CD4-positive, alpha-beta memory T cell (primary cell): Measurements from ENCODE around the gene EPC1. TPM values are rescaled to one million over a fixed set of nuclear protein-coding genes. Genes with fewer than 3 reads are reported as not detected.
A peak's percentile ranks its signal among the peaks of the same experiment; 100 is the strongest.

Source experiments
- CTCF ChIA-PET: fragments of 350-600 bp; sonication (Branson Sonifier 250); formaldehyde crosslinking; loops from one replicate; lab custom pipeline; 2021; ENCODE audit warnings: inconsistent platforms; ENCODE audit not compliant: partially characterized antibody; lab: Charles Lee
- POLR2A ChIA-PET: fragments of 350-600 bp; sonication (Branson Sonifier 250); formaldehyde crosslinking; loops from one replicate; lab custom pipeline; 2021; ENCODE audit not compliant: partially characterized antibody; lab: Charles Lee
- DNase-seq, 5 donors: peaks; one replicate each; pipeline versions ENCODE4 v3.0.0 to v3.0.0-alpha.2; 2020 to 2022; ENCODE audit warnings: mixed read lengths in 1 of 5
- H3K27ac ChIP-seq: one replicate; pipeline ENCODE4 v1.7.0; 2013; ENCODE audit warnings: low read depth, low read length
- H3K27me3 ChIP-seq: 2 replicates; pipeline ENCODE4 v1.7.0; 2013; ENCODE audit warnings: mild to moderate bottlenecking, low read length, moderate library complexity; ENCODE audit not compliant: insufficient read depth
- H3K36me3 ChIP-seq: 2 replicates; pipeline ENCODE4 v1.7.0; 2013; ENCODE audit warnings: mild to moderate bottlenecking, low read length, moderate library complexity; ENCODE audit not compliant: insufficient read depth
- H3K4me1 ChIP-seq: 2 replicates; pipeline ENCODE4 v1.7.0; 2013; ENCODE audit warnings: mild to moderate bottlenecking, low read length, moderate library complexity; ENCODE audit not compliant: insufficient read depth
- H3K4me3 ChIP-seq, 2 donors: one replicate each; pipeline ENCODE4 v1.7.0; 2013; ENCODE audit warnings: low read length in 2 of 2, mild to moderate bottlenecking in 1 of 2
- H3K9me3 ChIP-seq, 2 donors: one replicate each; pipeline ENCODE4 v1.7.0; 2013; ENCODE audit warnings: low read length in 2 of 2, control low read depth in 1 of 2; ENCODE audit not compliant: control insufficient read depth in 1 of 2
- H3K27ac Mint-ChIP-seq, 7 donors: one replicate each; pipeline ENCODE4 v1.8.0; 2020 to 2021; ENCODE audit warnings: mixed read lengths in 7 of 7, mild to moderate bottlenecking in 6 of 7, inconsistent platforms in 3 of 7, moderate library complexity in 3 of 7
- H3K27me3 Mint-ChIP-seq, 2 donors: one replicate each; pipeline ENCODE4 v1.8.0; 2020 to 2021; ENCODE audit warnings: mixed read lengths in 2 of 2
- H3K36me3 Mint-ChIP-seq, 2 donors: one replicate each; pipeline ENCODE4 v1.8.0; 2020 to 2021; ENCODE audit warnings: mixed read lengths in 2 of 2, inconsistent platforms in 1 of 2, mild to moderate bottlenecking in 1 of 2
- H3K4me1 Mint-ChIP-seq, 4 donors: one replicate each; pipeline ENCODE4 v1.8.0; 2020 to 2021; ENCODE audit warnings: mixed read lengths in 4 of 4, mild to moderate bottlenecking in 1 of 4
- H3K4me3 Mint-ChIP-seq, 8 donors: one replicate each; pipeline ENCODE4 v1.8.0; 2020 to 2021; ENCODE audit warnings: mixed read lengths in 8 of 8, mild to moderate bottlenecking in 7 of 8, moderate library complexity in 6 of 8, inconsistent platforms in 3 of 8
- H3K9me3 Mint-ChIP-seq, 8 donors: one replicate each; pipeline ENCODE4 v1.8.0; 2020 to 2021; ENCODE audit warnings: mixed read lengths in 8 of 8, mild to moderate bottlenecking in 5 of 8, inconsistent platforms in 3 of 8, moderate library complexity in 1 of 8
- intact Hi-C: fragments of 100-400 bp; cut with micrococcal nuclease; formaldehyde crosslinking; loops from one replicate; pipeline ENCODE4 v1.15.1; 2023
- polyA plus RNA-seq, 2 donors: library from polyadenylated mRNA; unstranded; fragments of 300-500 nt; fragmentation: Illumina TruSeq; gene quantifications; one replicate each; pipeline ENCODE4 v1.2.3, GENCODE V29; 2021
- total RNA-seq, 2 experiments: library from RNA; stranded (reverse); gene quantifications; one replicate each; pipeline ENCODE4 v1.2.3, GENCODE V29; 2021

Gene EPC1
- total and polyA plus RNA-seq, 4 experiments from 2014 or later = 46.0 to 112 (median 81.2) TPM

DNA sequence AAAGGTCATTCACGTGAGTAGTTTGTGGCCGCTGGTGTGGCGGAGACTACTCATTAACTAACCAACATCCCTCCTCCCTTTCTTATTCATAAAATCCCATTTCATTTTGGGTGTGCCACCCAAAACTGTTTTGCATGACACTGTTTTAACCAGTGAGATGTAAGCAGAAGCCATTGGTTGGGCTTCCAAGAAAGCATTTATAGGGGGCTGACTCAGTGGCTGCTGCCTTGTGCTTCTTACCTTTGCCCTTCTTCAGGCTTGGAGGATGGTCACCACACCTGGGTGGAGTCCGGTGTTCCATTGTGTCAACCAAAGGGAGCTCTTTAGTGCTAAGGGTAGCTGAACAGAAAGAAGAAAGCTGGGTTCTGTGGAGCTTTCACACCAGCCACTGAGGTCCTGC, 37.2 kb upstream of the EPC1 start:
- Mint-ChIP-seq H3K4me3 (no peak overlapping the region), H3K27ac (no peak overlapping the region), H3K4me1 (peaks cover 9 to 14% (median 10%) of the 10 kb centered on the region in 4 donors), H3K36me3 (no peaks in the 10 kb centered on the region), H3K27me3 (no peaks in the 10 kb centered on the region), H3K9me3 (peaks cover 0 to 6% (median 2%) of the 10 kb centered on the region in 8 donors)
- no peak overlapping the region for H3K27ac ChIP-seq
- ChIA-PET CTCF (interaction anchor here (0.7 to 3.1 kb wide), 2 partner anchors 16 to 76 kb away, joined by 3 to 12 read pairs; no protein-coding TSS in a partner anchor), POLR2A (interaction anchor here (1.7 kb wide), 1 partner anchor 62 kb away, joined by 9 read pairs; the partner anchor contains the start of gene CCDC7)
- H3K27me3 ChIP-seq = no peaks in the 10 kb centered on the region
- peaks cover 11% of the 10 kb centered on the region for H3K4me1 ChIP-seq
- no peaks in the 10 kb centered on the region for H3K9me3 ChIP-seq
- no peaks in the 10 kb centered on the region for H3K36me3 ChIP-seq
- no peak for DNase-seq
- no peak overlapping the region for H3K4me3 ChIP-seq
- intact Hi-C loops = no loop called here

DNA sequence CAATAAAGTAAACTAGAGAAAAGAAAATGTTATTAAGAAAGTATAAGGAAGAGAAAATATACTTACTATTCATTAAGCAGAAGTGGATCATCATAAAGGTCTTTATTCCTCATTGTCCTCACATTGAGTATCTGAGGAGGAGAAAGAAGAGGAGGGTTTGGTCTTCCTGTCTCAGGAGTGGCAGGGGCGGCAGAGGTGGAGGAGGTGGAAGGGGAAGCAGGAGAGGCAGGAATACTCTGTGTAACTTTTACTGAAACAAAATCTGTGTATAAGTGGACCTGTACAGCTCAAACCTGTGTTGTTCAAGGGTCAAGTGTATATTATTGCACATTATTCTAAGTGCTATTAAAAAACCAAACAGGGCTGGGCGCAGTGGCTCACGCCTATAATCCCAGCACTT, 34.2 kb upstream of the EPC1 start:
- H3K27me3 Mint-ChIP-seq = no peaks in the 10 kb centered on the region
- peaks cover 11% of the 10 kb centered on the region for H3K4me1 ChIP-seq
- POLR2A ChIA-PET = no interaction called here
- CTCF ChIA-PET = no interaction called here
- H3K27ac ChIP-seq = no peak overlapping the region
- H3K4me3 Mint-ChIP-seq = no peak overlapping the region
- H3K9me3 ChIP-seq = no peaks in the 10 kb centered on the region
- intact Hi-C loops = no loop called here
- peaks cover 0 to 4% (median 2%) of the 10 kb centered on the region in 4 donors for H3K4me1 Mint-ChIP-seq
- H3K36me3 ChIP-seq = no peaks in the 10 kb centered on the region
- H3K27ac Mint-ChIP-seq = peak overlapping the region in 1 of 7 donors; percentile 66
- H3K36me3 Mint-ChIP-seq = no peaks in the 10 kb centered on the region
- no peaks in the 10 kb centered on the region for H3K27me3 ChIP-seq
- DNase-seq = no peak
- H3K4me3 ChIP-seq = no peak overlapping the region
- no peaks in the 10 kb centered on the region for H3K9me3 Mint-ChIP-seq

DNA sequence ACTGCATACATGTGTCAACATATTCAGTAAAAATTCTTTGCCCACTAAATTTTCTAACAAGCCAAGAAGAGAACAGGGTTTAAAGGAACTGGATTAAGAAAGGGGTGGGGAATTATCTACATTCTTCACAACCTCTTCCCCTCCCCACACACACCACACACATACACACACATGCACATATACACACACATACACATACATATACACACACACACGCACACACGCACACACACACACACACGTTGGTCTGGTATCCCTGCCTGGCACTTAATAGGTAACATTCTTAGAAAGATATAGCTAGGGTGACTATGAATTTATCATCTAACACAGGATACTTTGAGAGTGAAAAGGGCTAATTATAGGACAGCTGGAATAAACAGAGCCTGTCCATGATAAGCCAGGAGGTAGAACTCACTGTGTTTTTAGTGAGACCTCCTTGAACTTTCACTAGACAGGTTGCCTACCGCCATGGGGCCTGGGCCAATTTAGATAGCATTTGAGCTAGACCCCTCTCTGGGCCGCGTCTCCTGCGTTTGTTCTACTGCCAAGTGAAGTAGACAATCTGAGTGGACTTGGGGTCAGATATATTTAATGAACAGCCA, 33.1 kb upstream of the EPC1 start:
- Histone ChIP-seq H3K36me3 (no peaks in the 10 kb centered on the region), H3K27ac (peak overlapping the region; percentile 73), H3K4me3 (no peak overlapping the region), H3K27me3 (no peaks in the 10 kb centered on the region), H3K4me1 (peaks cover 22% of the 10 kb centered on the region), H3K9me3 (no peaks in the 10 kb centered on the region)
- intact Hi-C loops = loop anchor here (2.0 to 10.0 kb wide), 6 partner anchors 455 to 752 kb away; partner anchors contain the start of gene ARHGAP12
- H3K36me3 Mint-ChIP-seq = no peaks in the 10 kb centered on the region
- no peaks in the 10 kb centered on the region for H3K9me3 Mint-ChIP-seq
- H3K4me1 Mint-ChIP-seq = peaks cover 6 to 10% (median 7%) of the 10 kb centered on the region in 4 donors
- DNase-seq = no peak
- POLR2A ChIA-PET = interaction anchor here (0.7 to 4.7 kb wide), 12 partner anchors 7 to 774 kb away, joined by 3 to 88 read pairs (median 10); partner anchors contain the start of genes CCDC7 and EPC1
- H3K27ac Mint-ChIP-seq = peak overlapping the region in 1 of 7 donors; percentile 59
- no peaks in the 10 kb centered on the region for H3K27me3 Mint-ChIP-seq
- H3K4me3 Mint-ChIP-seq = no peak overlapping the region
- CTCF ChIA-PET = interaction anchor here (3.1 to 4.3 kb wide), 2 partner anchors 13 to 64 kb away, joined by 25 to 43 read pairs; partner anchors contain the start of gene CCDC7

DNA sequence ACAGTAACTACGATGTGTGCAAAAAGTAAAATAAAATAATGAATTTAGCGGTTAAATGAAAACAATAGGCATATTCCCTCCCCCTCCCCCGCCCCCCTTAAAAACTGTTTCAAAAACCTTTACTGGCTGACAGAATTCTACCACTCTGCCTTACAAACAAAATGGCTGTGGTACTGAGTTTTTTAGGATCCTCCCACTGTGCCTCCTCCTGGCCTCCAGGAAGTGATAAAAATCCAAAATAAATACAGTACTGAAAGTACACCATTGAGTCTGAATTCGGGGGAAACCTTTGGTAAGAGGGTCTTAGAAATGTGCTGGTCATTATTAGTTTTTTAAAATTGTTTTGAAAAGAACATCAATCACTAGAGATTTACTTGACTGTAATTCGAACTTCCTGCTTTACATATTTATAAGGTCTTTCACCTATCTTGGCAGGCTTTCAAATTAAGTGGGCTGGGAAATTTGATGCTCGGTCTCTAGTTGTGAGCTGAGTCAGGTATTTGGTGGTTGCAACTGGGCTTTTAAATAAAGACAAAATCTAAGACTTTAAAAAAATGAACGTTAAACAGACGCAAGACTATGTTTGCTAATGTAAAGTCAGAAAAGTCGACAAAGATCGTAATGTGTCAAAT, 32.5 kb upstream of the EPC1 start:
- H3K36me3 ChIP-seq = no peaks in the 10 kb centered on the region
- Mint-ChIP-seq H3K4me3 (no peak overlapping the region), H3K27ac (no peak overlapping the region), H3K4me1 (peaks cover 11 to 16% (median 12%) of the 10 kb centered on the region in 4 donors), H3K9me3 (no peaks in the 10 kb centered on the region), H3K36me3 (peaks cover 0 to under 1% of the 10 kb centered on the region in 2 donors), H3K27me3 (no peaks in the 10 kb centered on the region)
- H3K4me1 ChIP-seq = peaks cover 28% of the 10 kb centered on the region
- H3K4me3 ChIP-seq = peak overlapping the region; percentile 74 to 99
- peak overlapping the region; percentile 73 for H3K27ac ChIP-seq
- H3K9me3 ChIP-seq = no peaks in the 10 kb centered on the region
- ChIA-PET POLR2A (interaction anchor here (0.6 to 4.7 kb wide), 31 partner anchors 8 to 955 kb away, joined by 3 to 88 read pairs (median 6); partner anchors contain the start of genes CCDC7, EPC1 and NRP1), CTCF (interaction anchor here (0.7 to 4.3 kb wide), 8 partner anchors 12 to 135 kb away, joined by 3 to 43 read pairs (median 5); partner anchors contain the start of gene CCDC7)
- H3K27me3 ChIP-seq = no peaks in the 10 kb centered on the region
- DNase-seq = peak; percentile 53 to 67 (median 64)
- intact Hi-C loops = loop anchor here (2.0 to 10.0 kb wide), 6 partner anchors 455 to 753 kb away; partner anchors contain the start of gene ARHGAP12

DNA sequence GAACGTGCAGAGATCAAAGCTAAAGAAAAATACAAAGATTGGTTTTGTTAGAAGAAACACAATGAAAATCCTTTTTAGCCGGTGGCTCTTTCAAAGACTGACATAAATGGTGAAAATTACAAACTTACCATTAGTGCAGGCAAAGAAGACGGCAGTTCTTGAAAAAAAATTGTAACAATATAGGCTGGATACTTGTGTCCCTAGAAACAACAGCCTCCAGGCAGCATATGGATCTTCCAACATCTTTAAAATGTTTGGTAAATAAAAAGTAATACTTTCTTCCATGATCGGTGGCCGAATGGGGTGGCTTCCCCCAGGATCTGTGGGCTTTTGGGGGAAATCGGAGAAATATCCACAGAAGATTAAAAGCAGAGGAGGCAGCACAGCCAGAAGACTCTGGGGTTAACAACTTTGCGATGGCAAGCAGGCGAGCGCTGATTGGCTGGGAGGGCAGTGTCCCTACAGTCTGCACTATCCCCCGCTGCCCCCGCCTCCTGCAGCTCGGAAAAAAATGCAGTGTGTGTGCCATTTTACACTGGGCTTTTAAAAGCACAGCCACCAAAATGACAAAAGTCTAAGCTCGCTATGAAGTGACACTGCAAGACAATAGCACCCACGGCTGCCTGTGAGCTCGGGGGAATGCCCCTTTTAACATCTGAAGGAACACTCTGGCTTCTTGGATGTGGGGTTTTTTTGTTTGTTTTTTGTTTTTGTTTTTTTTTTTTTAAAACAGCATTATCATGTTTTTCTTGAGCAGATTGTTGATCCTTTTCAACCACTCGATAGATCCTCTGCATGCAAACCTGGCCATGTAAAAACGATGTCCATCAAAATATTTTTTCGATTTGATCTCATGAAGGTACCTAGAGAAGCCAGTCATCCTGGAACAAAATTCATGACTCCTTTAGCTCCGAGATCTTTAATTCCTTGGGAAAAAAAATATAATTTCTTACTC, 31.7 kb upstream of the EPC1 start:
- peak overlapping the region; percentile 74 to 99 for H3K4me3 ChIP-seq
- H3K4me3 Mint-ChIP-seq = no peak overlapping the region
- intact Hi-C loops = loop anchor here (1.0 to 10.0 kb wide), 10 partner anchors 11 to 754 kb away; partner anchors contain the start of genes ARHGAP12, CCDC7 and EPC1
- peaks cover 17 to 24% (median 19%) of the 10 kb centered on the region in 4 donors for H3K4me1 Mint-ChIP-seq
- H3K36me3 Mint-ChIP-seq = peaks cover 3 to 7% of the 10 kb centered on the region in 2 donors
- peak; percentile 88 to 97 (median 91) for DNase-seq
- no peaks in the 10 kb centered on the region for H3K36me3 ChIP-seq
- ChIA-PET POLR2A (interaction anchor here (0.6 to 4.7 kb wide), 41 partner anchors 8 to 1944 kb away, joined by 3 to 88 read pairs (median 4); partner anchors contain the start of genes CCDC7, EPC1 and NRP1), CTCF (interaction anchor here (0.7 to 4.3 kb wide), 15 partner anchors 11 to 777 kb away, joined by 3 to 43 read pairs (median 5); partner anchors contain the start of gene CCDC7)
- no peaks in the 10 kb centered on the region for H3K27me3 ChIP-seq
- no peak overlapping the region for H3K27ac Mint-ChIP-seq
- H3K27me3 Mint-ChIP-seq = no peaks in the 10 kb centered on the region
- no peaks in the 10 kb centered on the region for H3K9me3 ChIP-seq
- H3K4me1 ChIP-seq = peaks cover 34% of the 10 kb centered on the region
- H3K9me3 Mint-ChIP-seq = no peaks in the 10 kb centered on the region
- H3K27ac ChIP-seq = peak overlapping the region; percentile 73

DNA sequence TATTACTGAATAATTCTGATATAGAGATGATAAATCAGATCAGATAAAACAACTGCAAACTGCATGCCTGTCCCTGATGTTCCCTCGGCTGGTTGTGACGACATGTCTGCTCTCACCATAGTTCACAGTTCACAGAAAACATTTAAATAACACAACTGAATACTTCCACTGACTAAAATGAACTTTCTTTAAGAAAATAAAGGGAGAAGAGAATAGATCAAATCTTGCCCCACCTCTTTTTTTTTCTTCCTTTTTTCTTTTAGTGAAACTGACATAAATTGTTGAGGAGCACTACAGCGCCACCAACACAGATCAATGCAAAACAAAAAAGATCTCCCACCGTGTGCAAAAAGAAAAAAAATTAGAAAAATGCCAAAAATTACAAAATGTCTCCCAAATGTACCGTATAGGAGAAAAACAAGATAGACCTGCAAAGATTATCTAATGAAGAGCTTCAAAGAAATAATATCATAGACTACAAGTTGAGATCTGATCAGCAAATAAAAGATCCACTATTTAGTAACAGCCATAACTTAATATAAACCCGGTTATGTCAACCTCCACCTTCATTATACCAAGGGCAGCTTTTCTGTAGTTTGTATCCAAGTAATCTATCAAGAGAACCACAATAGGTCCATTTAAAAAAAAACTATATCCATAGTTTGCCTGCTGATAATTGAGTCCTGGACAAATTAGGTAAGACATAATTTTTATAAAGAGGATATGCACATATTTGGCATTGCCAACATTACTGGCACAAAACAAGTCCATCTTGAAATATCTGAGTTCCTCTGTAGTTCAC, 30.7 kb upstream of the EPC1 start:
- H3K9me3 Mint-ChIP-seq = no peaks in the 10 kb centered on the region
- ChIA-PET POLR2A (interaction anchor here (0.6 to 4.7 kb wide), 30 partner anchors 7 to 1943 kb away, joined by 3 to 88 read pairs (median 5); partner anchors contain the start of genes CCDC7 and EPC1), CTCF (interaction anchor here (0.7 to 4.3 kb wide), 13 partner anchors 10 to 778 kb away, joined by 3 to 43 read pairs (median 3); partner anchors contain the start of gene CCDC7)
- Histone ChIP-seq H3K27ac (peak overlapping the region; percentile 73), H3K27me3 (no peaks in the 10 kb centered on the region), H3K36me3 (no peaks in the 10 kb centered on the region), H3K4me1 (peaks cover 44% of the 10 kb centered on the region), H3K4me3 (peak overlapping the region; percentile 74 to 99), H3K9me3 (no peaks in the 10 kb centered on the region)
- H3K4me3 Mint-ChIP-seq = no peak overlapping the region
- intact Hi-C loops = loop anchor here (1.0 to 10.0 kb wide), 10 partner anchors 10 to 755 kb away; partner anchors contain the start of genes ARHGAP12, CCDC7 and EPC1
- no peaks in the 10 kb centered on the region for H3K27me3 Mint-ChIP-seq
- no peak overlapping the region for H3K27ac Mint-ChIP-seq
- peaks cover 22 to 34% (median 26%) of the 10 kb centered on the region in 4 donors for H3K4me1 Mint-ChIP-seq
- peak; percentile 68 to 75 (median 71) for DNase-seq
- H3K36me3 Mint-ChIP-seq = peaks cover 6 to 10% of the 10 kb centered on the region in 2 donors
